ENCODE data around the gene PSMB8.
A peak's percentile ranks its signal among the peaks of the same experiment; 100 is the strongest.

DNA sequence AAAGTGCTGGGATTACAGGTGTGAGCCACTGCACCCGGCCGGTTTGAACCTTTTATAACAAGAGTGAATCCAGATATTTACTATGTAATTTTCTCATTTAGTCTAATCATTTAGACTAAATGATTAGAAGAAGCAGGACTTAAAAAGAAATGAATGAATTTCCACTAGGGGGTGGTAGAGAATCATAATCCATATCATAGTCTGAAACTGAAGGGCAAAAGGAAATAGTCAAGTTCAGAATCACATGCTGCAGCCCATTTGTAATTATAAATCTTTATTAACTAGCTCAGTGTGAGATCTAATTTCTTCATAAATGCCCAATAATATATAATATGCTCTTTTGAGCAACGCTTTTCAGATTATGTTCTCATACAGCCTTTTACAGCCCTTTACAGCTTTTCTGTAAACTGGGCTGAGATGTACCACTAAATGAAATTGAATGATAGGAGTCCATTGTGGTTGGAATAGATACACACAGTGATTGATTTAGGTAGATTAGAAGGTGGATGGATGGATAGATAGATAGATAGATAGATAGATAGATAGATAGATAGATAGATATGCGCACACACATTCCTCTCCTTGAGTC is 41.9 kb upstream of the PSMB8 start:
- TF ChIP-seq, protein P1, sequence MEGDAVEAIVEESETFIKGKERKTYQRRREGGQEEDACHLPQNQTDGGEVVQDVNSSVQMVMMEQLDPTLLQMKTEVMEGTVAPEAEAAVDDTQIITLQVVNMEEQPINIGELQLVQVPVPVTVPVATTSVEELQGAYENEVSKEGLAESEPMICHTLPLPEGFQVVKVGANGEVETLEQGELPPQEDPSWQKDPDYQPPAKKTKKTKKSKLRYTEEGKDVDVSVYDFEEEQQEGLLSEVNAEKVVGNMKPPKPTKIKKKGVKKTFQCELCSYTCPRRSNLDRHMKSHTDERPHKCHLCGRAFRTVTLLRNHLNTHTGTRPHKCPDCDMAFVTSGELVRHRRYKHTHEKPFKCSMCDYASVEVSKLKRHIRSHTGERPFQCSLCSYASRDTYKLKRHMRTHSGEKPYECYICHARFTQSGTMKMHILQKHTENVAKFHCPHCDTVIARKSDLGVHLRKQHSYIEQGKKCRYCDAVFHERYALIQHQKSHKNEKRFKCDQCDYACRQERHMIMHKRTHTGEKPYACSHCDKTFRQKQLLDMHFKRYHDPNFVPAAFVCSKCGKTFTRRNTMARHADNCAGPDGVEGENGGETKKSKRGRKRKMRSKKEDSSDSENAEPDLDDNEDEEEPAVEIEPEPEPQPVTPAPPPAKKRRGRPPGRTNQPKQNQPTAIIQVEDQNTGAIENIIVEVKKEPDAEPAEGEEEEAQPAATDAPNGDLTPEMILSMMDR (IDR thresholded peaks at IDR 0.05): peak; percentile 59 to 87 (median 76)
- TF ChIP-seq POLR2A (IDR thresholded peaks at IDR 0.05): no peak

Measured in adrenal gland (tissue), 5 donors.